Stimulated activated CD4-positive, alpha-beta T cell treated with anti-CD3 and anti-CD28 coated beads, Interleukin-1b, Interleukin-23, amount 100 ng/mL, for 4 hours (primary cell): Measurements from ENCODE around the gene LRRC66.
A peak's percentile ranks its signal among the peaks of the same experiment; 100 is the strongest.

Experiments
- DNase-seq, 2 donors: peaks; one replicate each; pipeline ENCODE4 v3.0.0-alpha.2; 2020; ENCODE audit warnings: low read depth in 2 of 2

Gene LRRC66

GRCh38 chr4:52019936-52020657 lies at the start of gene LRRC66:
LRRC66 (minus strand) TSS chr4:52020363; CDS start chr4:52017613, 2,750 bp downstream.
- DNase-seq = no peak

- DNase-seq = no peak
Measured at GRCh38 chr4:52069571-52069970, 49.4 kb upstream of the LRRC66 start.

GRCh38 chr4:52059372-52059771 lies 39.2 kb upstream of the LRRC66 start:
- DNase-seq = no peak

GRCh38 chr4:52058275-52058674 lies 38.1 kb upstream of the LRRC66 start:
- no peak for DNase-seq

- DNase-seq = no peak
Measured at GRCh38 chr4:52057196-52057595, 37.0 kb upstream of the LRRC66 start.

- no peak for DNase-seq
Measured at GRCh38 chr4:52054254-52054653, 34.1 kb upstream of the LRRC66 start.

- no peak for DNase-seq
Measured at GRCh38 chr4:52052475-52052780, 32.3 kb upstream of the LRRC66 start.

- no peak for DNase-seq
Measured at GRCh38 chr4:52051615-52052474, 31.7 kb upstream of the LRRC66 start.

GRCh38 chr4:52051213-52051614 lies 31.1 kb upstream of the LRRC66 start, which contains the start of gene SPATA18:
SPATA18 (plus strand) TSS chr4:52051304; CDS start chr4:52051705, 401 bp downstream.
- DNase-seq = no peak

GRCh38 chr4:52049266-52049665 lies 29.1 kb upstream of the LRRC66 start:
- DNase-seq = no peak

GRCh38 chr4:52045028-52045427 lies 24.9 kb upstream of the LRRC66 start:
- no peak for DNase-seq

- DNase-seq = peak; percentile 51 to 71
Measured at GRCh38 chr4:52038103-52038912, 18.1 kb upstream of the LRRC66 start, which contains the start of gene SGCB. SGCB (minus strand) TSS chr4:52038299; CDS start chr4:52038259, 40 bp downstream.

- DNase-seq = peak in 1 of 2 donors; percentile 15
Measured at GRCh38 chr4:52037689-52038102, 17.5 kb upstream of the LRRC66 start.

- DNase-seq = no peak
Measured at GRCh38 chr4:52036886-52037530, 16.8 kb upstream of the LRRC66 start.

- DNase-seq = no peak
Measured at GRCh38 chr4:52035190-52035589, 15.0 kb upstream of the LRRC66 start.

- DNase-seq = no peak
Measured at GRCh38 chr4:52032005-52032404, 11.8 kb upstream of the LRRC66 start.

- DNase-seq = no peak
Measured at GRCh38 chr4:52028970-52029369, 8.8 kb upstream of the LRRC66 start.

GRCh38 chr4:52017814-52018213 lies 2.3 kb downstream of the LRRC66 start:
- DNase-seq = no peak

- DNase-seq = no peak
Measured at GRCh38 chr4:52016981-52017380, 3.2 kb downstream of the LRRC66 start.

GRCh38 chr4:52015366-52015765 lies 4.8 kb downstream of the LRRC66 start:
- DNase-seq = no peak

GRCh38 chr4:52014903-52015302 lies 5.3 kb downstream of the LRRC66 start:
- no peak for DNase-seq

GRCh38 chr4:52012651-52013050 lies 7.5 kb downstream of the LRRC66 start:
- no peak for DNase-seq
